ENCODE results near the gene TMEM238.

TMEM238 gene

GRCh38 chr19:55345101-55345817, 38.8 kb downstream of the TMEM238 start:
- DNase-seq (ENCODE audit: extremely low spot score) = no peak
- CTCF ChIA-PET = no interaction called here
- POLR2A ChIA-PET = no interaction called here
- no peak for TF ChIP-seq NFRKB (IDR thresholded peaks at IDR 0.05)
- no peak for TF ChIP-seq ZNF384 (IDR thresholded peaks at IDR 0.05)
- no peak for TF ChIP-seq ELF4 (IDR thresholded peaks at IDR 0.05)
- no peak for TF ChIP-seq SUZ12 (IDR thresholded peaks at IDR 0.05)
- no peak for TF ChIP-seq PKNOX1 (IDR thresholded peaks at IDR 0.05)
- TF ChIP-seq FOXM1 (IDR thresholded peaks at IDR 0.05; ENCODE audit: borderline replicate concordance) = no peak
- no peak for TF ChIP-seq CTBP1 (IDR thresholded peaks at IDR 0.05; ENCODE audit: borderline replicate concordance)
- no peak for TF ChIP-seq SP1 (IDR thresholded peaks at IDR 0.05)
- no peak for TF ChIP-seq FOXK2 (IDR thresholded peaks at IDR 0.05)
- no peak for TF ChIP-seq L3MBTL2 (conservative IDR thresholded peaks at IDR 0.05)
- TF ChIP-seq ARNT (IDR thresholded peaks at IDR 0.05) = no peak
- TF ChIP-seq HDGF (IDR thresholded peaks at IDR 0.05; ENCODE audit: borderline replicate concordance) = no peak

GRCh38 chr19:55344444-55344843, 39.6 kb downstream of the TMEM238 start:
- no peak for DNase-seq (ENCODE audit: extremely low spot score)
- ChIA-PET POLR2A (interaction anchor here (1.3 kb wide), 1 partner anchor 25 kb away, joined by 5 read pairs; no protein-coding TSS in a partner anchor), CTCF (no interaction called here)
- no peak for TF ChIP-seq ARNT (IDR thresholded peaks at IDR 0.05)
- no peak for TF ChIP-seq FOXK2 (IDR thresholded peaks at IDR 0.05)
- no peak for TF ChIP-seq SP1 (IDR thresholded peaks at IDR 0.05)
- TF ChIP-seq SUZ12 (IDR thresholded peaks at IDR 0.05) = no peak
- no peak for TF ChIP-seq ZNF384 (IDR thresholded peaks at IDR 0.05)
- TF ChIP-seq FOXA1 (IDR thresholded peaks at IDR 0.05) = no peak
- TF ChIP-seq CTBP1 (IDR thresholded peaks at IDR 0.05; ENCODE audit: borderline replicate concordance) = no peak

DNA sequence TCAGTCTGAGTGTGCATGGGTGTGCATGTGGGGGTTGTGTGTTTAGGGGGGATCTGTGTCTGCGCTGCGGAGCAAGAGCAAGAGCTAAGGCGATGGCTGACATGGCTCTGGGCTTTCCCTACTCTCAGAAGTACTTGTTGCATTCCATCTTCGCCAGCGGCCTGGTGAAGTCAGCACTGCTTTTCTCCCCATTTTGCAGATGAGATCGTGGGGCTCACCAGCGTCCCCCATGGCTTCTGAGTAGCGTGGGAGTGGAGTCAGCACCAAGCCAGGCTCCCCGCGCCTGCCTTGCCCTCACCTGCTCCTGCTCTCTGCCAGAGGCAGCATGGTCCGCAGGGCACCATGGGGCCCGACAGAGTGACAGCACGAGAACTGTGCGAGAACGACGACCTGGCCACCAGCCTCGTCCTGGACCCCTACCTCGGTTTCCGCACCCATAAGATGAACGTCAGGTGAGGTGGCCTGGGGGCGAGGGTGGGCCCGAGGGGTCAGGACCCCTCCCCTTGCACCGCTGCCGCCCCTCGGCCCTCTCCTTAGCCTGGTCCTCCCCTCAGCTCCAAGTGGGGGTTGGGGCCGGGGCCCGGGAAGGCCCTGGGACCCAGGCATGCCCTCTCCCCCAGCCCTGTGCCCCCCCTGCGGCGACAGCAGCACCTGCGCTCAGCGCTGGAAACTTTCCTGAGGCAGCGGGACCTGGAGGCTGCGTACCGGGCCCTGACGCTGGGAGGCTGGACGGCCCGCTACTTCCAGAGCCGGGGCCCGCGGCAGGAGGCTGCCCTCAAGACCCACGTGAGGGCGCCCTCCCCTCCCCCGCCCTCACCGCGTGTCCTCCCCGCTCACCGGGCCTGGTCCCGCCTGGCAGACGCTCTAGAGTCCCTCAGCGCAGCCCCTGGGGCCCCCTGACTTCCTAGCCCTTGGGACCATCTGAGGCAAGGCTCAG, 42.2 kb downstream of the TMEM238 start:
- POLR2A ChIA-PET = interaction anchor here (1.4 kb wide), 2 partner anchors 11 to 66 kb away, joined by 4 to 5 read pairs; partner anchors contain the start of gene UBE2S
- TF ChIP-seq L3MBTL2 (conservative IDR thresholded peaks at IDR 0.05) = no peak
- TF ChIP-seq NFRKB (IDR thresholded peaks at IDR 0.05) = no peak
- TF ChIP-seq ELF4 (IDR thresholded peaks at IDR 0.05) = no peak
- no peak for TF ChIP-seq HDGF (IDR thresholded peaks at IDR 0.05; ENCODE audit: borderline replicate concordance)
- TF ChIP-seq FOXK2 (IDR thresholded peaks at IDR 0.05) = no peak
- TF ChIP-seq ARNT (IDR thresholded peaks at IDR 0.05) = no peak
- TF ChIP-seq PKNOX1 (IDR thresholded peaks at IDR 0.05) = no peak
- TF ChIP-seq FOXA1 (IDR thresholded peaks at IDR 0.05) = no peak
- no peak for TF ChIP-seq TARDBP (IDR thresholded peaks at IDR 0.05)
- TF ChIP-seq LEF1 (IDR thresholded peaks at IDR 0.05; ENCODE audit: borderline replicate concordance) = no peak
- no peak for TF ChIP-seq BHLHE40 (IDR thresholded peaks at IDR 0.05; ENCODE audit: borderline replicate concordance)
- TF ChIP-seq ZNF384 (IDR thresholded peaks at IDR 0.05) = no peak
- TF ChIP-seq FOXM1 (IDR thresholded peaks at IDR 0.05; ENCODE audit: borderline replicate concordance) = no peak
- no peak for TF ChIP-seq SP1 (IDR thresholded peaks at IDR 0.05)
- no peak for TF ChIP-seq CTBP1 (IDR thresholded peaks at IDR 0.05; ENCODE audit: borderline replicate concordance)
- no peak for TF ChIP-seq SUZ12 (IDR thresholded peaks at IDR 0.05)
- CTCF ChIA-PET = no interaction called here
- no peak for DNase-seq (ENCODE audit: extremely low spot score)

DNA sequence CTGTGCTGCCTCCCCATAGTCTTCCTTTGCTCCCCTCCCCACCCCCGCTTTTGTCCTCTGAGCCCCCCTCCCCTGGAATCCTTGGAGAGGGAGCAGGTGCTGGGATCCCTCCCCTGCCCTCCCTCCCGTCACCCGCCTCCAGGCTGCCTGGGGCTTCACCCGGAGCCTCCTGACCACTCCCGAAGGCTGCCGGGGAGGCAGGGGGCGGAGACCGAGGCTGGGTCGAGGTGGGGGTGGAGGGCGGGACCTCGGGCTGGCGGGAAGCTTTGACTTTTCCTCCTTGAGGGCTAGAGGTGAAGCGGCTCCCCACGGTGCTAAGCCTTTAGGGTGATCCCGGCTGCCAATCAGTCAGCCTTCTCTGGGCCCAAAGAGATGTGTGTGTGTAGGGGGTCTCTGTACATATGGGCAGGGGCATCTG, 42.9 kb downstream of the TMEM238 start:
- CTCF ChIA-PET = no interaction called here
- POLR2A ChIA-PET = interaction anchor here (0.9 to 1.4 kb wide), 3 partner anchors 12 to 67 kb away, joined by 3 to 5 read pairs (median 4); partner anchors contain the start of gene UBE2S

GRCh38 chr19:55340784-55341147, 43.3 kb downstream of the TMEM238 start:
- no peak for DNase-seq (ENCODE audit: extremely low spot score)
- CTCF ChIA-PET = no interaction called here
- POLR2A ChIA-PET = interaction anchor here (0.5 to 1.4 kb wide), 4 partner anchors 12 to 1393 kb away, joined by 3 to 5 read pairs (median 4); partner anchors contain the start of gene UBE2S
- TF ChIP-seq ZNF384 (IDR thresholded peaks at IDR 0.05) = no peak
- no peak for TF ChIP-seq NFRKB (IDR thresholded peaks at IDR 0.05)
- TF ChIP-seq FOXA1 (IDR thresholded peaks at IDR 0.05) = no peak
- TF ChIP-seq SUZ12 (IDR thresholded peaks at IDR 0.05) = no peak
- TF ChIP-seq FOXM1 (IDR thresholded peaks at IDR 0.05; ENCODE audit: borderline replicate concordance) = no peak
- TF ChIP-seq SP1 (IDR thresholded peaks at IDR 0.05) = no peak
- no peak for TF ChIP-seq FOXK2 (IDR thresholded peaks at IDR 0.05)
- TF ChIP-seq ARNT (IDR thresholded peaks at IDR 0.05) = no peak
- no peak for TF ChIP-seq TARDBP (IDR thresholded peaks at IDR 0.05)
- no peak for TF ChIP-seq HDGF (IDR thresholded peaks at IDR 0.05; ENCODE audit: borderline replicate concordance)
- no peak for TF ChIP-seq PKNOX1 (IDR thresholded peaks at IDR 0.05)
- TF ChIP-seq ELF4 (IDR thresholded peaks at IDR 0.05) = no peak
- no peak for TF ChIP-seq BHLHE40 (IDR thresholded peaks at IDR 0.05; ENCODE audit: borderline replicate concordance)
- TF ChIP-seq L3MBTL2 (conservative IDR thresholded peaks at IDR 0.05) = no peak; the same call in 1 of the 2 replicates
- TF ChIP-seq LEF1 (IDR thresholded peaks at IDR 0.05; ENCODE audit: borderline replicate concordance) = no peak
- TF ChIP-seq CTBP1 (IDR thresholded peaks at IDR 0.05; ENCODE audit: borderline replicate concordance) = no peak

More for the DNA sequence above, 42.9 kb downstream of the TMEM238 start:
- TF ChIP-seq ARNT (IDR thresholded peaks at IDR 0.05) (no peak), PKNOX1 (IDR thresholded peaks at IDR 0.05) (0 out of 2 replicates have a peak, but pooled peaks have one; percentile 30)
- peak; percentile 67 for DNase-seq (ENCODE audit: extremely low spot score)
